ACHN (cell line): ENCODE measurements around the gene SHLD2.
"Not testable (repeated sequence)": the region's sequence is repeated elsewhere in the genome, so short reads cannot be mapped to it uniquely, and the experiment has no call there.

Source experiments
- DNase-seq: peaks from one replicate; pipeline ENCODE4 v3.0.0-alpha.2; 2015
- in situ Hi-C: cut with HindIII; loops from 2 replicates; pipeline ENCODE4 v1.10.0; 2017; ENCODE audit warnings: low sequenced_read_pairs, low pct_ligation_motif_present, low pct_unique_long_range_greater_than_20kb

SHLD2 gene, protein sequence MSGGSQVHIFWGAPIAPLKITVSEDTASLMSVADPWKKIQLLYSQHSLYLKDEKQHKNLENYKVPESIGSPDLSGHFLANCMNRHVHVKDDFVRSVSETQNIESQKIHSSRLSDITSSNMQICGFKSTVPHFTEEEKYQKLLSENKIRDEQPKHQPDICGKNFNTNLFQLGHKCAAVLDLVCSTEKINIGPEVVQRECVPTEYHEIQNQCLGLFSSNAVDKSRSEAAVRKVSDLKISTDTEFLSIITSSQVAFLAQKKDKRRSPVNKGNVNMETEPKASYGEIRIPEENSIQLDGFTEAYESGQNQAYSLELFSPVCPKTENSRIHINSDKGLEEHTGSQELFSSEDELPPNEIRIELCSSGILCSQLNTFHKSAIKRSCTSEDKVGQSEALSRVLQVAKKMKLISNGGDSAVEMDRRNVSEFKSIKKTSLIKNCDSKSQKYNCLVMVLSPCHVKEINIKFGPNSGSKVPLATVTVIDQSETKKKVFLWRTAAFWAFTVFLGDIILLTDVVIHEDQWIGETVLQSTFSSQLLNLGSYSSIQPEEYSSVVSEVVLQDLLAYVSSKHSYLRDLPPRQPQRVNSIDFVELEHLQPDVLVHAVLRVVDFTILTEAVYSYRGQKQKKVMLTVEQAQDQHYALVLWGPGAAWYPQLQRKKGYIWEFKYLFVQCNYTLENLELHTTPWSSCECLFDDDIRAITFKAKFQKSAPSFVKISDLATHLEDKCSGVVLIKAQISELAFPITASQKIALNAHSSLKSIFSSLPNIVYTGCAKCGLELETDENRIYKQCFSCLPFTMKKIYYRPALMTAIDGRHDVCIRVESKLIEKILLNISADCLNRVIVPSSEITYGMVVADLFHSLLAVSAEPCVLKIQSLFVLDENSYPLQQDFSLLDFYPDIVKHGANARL

DNA sequence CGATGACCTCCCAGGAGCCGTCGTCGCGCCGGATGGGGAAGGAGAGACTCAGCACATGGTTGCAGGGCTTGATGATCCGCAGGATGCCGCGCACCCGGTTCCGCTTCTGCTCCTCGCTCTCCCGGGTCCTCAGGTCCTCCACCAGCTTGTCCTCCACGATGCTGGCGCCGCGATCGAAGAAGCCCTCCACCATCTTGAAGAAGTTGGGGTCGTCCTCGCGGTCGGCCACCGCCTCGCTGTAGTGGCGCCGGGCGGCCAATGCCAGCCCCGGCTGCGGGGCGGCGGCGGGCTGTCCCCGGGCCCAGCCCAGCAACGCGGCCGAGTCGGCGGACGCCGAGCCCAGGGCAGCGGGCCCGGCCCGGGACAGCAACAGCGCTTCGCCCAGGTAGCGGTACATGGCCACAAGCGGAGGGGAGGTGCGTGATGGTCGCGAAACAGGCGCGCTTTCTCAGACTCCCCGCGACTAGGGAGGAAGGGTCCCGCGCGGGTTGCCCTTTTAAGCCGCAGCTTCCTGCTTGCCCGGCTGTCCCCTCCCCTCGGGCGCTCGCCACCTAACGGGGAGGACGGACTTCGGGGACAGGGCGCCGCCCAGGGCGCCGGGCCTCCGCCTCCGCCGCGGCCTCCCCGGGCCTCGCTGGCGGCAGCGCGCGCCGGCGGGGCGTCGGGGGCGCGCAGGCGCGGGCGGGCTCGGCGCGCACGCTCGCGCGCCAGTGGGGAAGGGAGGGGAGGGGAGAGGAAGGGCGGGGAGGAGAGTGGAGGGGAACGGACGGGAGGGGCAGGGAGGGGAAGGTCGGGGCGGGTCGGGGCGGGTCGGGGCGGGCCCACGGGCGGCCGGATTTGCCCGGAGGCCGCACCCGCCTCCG lies at the start of gene SHLD2, which contains the start of gene GLUD1:
TSS of gene SHLD2 (plus strand) at position 834 of the 863 bp plus-strand sequence. CDS start 56,149 bp downstream, outside the sequence.
TSS of gene GLUD1 (minus strand) at position 471 of the 863 bp plus-strand sequence. CDS start at position 397, 74 bp downstream.
- in situ Hi-C loops: no loop called here

DNA sequence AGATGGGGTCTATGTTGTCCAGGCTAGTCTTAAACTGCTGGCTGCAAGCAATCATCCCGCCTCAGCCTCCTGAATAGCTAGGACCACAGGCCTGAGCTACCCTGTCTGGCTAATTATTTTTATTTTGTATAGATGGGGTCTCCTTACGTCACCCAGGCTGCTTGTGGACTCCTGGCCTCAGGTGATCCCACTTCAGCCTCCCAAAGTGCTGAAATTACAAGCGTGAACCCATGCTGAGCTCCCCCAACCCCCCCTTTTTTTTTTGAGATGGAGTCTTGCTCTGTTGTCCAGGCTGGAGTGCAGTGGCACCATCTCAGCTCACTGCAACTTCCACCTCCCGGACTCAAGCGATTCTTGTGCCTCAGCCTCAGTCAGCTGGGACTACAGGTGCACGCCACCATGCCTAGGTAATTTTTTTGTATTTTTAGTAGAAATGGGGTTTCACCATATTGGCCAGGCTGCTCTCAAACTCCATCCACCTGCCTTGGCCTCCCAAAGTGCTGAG lies 49.5 kb upstream of the SHLD2 start:
- in situ Hi-C loops: no loop called here
- no peak for DNase-seq

More for the DNA sequence above, at the start of gene SHLD2, which contains the start of gene GLUD1:
- peak; percentile 93 for DNase-seq

DNA sequence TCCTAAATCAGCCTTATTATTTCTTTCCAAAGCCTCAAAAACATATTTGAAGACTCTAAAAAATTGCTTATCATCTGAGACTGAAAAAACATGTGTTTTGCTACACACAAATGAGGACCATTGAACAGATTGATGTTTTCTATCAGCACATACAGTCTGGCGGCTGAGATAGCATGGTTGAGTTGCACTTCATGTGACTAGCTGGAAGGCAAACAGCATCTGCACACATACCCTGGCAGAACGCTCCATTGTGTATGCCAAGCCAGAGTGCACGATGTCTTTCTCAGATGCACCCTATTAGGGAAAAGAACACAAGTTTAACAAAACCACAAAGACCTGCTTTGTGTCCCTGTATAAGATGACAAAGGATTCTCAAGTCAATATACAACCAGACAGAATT lies 41.9 kb upstream of the SHLD2 start:
- no peak for DNase-seq
- in situ Hi-C loops: no loop called here

DNA sequence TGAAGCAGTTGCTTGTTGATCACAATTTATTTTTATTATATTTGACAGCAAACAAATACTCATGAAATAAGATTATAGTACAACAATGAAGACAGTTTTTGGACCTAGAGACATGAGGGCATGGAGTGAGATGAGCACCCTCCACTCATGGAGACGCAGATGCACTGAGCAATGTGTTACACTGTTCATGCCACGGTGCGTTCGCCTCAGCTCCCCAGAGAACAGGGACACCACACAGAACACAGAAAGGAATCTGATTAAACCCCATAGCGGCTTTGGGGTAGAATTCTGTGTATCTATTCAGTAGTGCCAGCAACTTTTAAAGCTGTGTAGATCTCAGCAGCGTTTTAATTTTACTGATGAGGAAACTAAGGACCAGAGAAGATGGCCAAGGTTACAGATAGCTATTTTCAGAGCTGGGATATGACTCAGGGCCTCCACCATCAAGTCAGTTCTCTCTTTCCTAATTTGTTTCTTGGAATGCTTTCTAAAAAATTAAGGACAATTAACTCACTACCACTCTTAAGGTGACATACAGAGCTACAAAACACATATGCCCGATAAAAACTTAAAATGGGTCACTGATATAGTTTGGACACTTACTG lies 41.3 kb upstream of the SHLD2 start:
- DNase-seq: no peak
- in situ Hi-C loops: no loop called here

DNA sequence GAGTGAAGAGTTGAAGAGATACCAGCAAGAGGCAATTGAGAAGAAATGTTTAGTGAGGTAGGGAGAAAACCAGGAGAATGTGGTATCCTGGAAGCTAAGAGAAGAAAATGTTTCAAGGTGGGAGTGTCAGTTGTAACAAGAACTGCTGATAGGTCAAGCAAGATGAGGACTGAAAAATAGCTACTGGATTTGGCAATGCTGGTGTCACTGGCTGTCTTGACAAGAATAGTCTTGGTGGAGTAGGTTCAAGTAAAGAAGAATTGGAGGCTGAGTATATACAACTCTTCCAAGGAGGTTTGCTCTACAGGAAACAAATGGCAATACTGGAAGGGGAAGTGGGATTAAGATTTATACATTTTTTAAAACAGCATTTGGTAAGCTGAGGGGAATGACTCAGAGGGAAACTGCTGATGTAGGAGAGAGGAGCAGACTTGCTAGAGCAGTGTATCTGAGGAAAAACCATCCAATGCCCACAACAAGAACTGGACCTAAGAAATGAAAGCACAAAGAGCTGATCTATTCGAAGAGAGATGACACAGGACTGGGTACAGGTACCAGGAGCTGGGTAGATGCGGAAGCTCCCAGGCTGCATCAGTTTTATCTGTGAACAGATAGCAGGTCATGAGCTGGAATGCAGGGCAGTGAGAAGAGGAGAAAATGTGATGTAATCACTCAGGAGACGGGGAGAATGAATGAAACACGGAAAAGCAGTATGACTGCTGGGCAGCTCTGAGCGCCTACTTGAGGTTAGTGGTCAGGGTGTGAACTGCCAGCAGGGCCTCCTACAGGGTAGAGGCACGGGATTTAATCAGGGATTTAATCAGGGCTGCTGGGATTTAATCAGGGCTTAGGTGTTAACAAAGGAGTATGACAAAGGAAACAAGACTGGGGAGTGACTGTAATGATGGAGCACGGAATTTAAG lies 40.4 kb upstream of the SHLD2 start:
- in situ Hi-C loops: no loop called here
- no peak for DNase-seq

DNA sequence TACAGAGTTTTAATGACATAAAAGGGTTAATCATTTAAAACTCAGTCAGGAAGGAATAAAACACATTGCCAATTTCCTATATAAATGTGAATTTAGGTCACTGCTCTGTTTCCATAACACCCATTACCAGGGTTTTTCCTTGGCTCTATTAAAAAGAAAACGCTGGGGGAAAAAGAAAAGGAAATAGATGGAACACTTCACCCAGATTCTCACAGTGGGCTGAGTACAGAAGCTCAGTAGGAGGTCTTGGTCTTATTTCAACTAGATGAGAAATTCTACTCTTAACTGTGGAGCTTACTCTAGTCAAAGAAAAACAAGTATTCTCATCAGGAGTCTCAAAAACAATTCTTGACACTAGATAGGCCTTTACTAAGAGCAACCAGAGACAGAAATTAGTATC lies 36.8 kb upstream of the SHLD2 start:
- in situ Hi-C loops: no loop called here
- no peak for DNase-seq

DNA sequence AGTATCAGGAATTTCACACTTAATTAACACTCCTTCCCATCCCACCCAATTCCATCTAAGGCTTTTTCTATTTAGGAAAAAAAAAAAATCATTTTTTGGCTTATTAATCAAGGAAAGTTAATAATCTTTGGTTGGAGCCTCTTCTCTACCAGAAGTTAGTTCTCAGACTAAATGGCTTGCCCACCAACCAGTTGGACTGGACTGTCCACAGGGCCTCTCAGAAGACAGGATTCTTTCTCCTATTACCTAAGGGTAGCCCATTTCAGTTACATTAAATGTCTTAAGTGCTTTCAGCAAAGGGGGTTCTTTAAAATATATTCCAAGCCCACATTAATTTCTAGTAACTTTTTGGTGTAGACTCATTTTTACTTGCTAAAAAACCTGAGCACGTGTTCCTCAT lies 35.6 kb upstream of the SHLD2 start:
- in situ Hi-C loops: no loop called here
- no peak for DNase-seq

DNA sequence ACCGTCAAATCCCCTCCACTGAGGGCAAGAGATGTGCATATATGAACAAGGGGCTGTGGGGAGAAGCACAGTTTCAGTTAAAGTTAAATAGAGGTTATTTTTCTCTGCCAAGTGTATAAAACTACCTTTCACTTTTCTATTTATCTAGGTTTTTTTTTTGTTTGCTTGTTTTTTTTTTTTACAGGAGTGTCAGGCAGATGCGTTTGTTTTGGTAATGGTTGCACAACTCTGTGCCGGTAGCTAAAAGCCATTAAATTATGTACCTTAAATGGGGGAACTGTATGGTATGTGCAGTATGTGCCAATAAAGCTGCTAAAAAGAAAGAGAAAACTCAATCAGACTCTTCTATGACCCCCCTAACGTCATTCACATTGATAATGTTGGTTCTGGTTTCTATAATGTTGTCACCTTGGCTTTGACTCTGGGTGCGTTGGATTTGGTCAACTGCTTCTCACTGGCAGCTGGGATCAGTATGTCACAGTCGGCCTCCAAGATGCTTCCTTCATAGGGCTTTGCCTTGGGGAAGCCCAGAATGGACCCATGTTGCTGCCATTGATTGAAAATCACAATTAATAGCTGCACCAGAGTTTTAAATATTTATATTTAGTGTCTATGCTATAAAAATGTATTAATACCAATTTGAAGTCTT lies 34.6 kb upstream of the SHLD2 start:
- no peak for DNase-seq
- in situ Hi-C loops: no loop called here

DNA sequence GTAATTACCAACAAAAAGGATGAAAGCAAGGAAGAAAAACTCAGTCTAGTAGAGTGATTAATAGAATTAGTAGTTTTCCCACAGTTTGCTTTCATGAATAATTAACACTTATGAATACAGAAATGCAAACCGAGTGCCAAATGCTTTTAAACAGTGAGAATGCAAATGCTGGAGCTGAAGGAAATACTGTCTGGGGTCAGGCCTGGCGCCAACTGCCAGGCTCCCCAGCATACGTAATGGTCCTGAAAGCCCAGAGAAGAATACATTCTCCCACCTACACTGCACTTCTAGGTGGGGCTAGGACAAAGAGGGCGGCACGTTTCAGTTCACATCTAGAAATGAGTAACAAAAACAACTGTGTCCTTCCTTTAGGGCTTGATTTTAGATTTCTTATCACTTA lies 30.4 kb upstream of the SHLD2 start:
- no peak for DNase-seq
- in situ Hi-C loops: no loop called here

DNA sequence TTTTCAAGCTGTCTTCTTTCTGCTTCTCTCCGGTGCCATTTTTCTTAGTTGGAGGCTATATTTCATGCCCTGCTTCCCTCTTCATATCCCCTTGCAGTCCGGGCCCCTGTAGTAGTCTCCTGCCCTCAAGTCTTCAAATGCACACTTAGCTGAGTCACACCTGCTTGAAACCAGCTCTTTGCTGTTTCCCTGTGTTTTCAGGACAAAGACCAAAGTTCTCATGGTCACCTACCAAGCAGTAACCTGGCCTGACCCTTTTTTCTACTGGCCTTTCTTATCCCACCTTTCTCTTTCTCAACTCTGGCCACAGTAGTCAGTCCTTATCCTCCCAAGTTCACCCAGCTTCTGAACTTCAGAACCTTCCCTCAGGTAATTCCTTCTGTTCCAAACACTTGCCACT lies 28.8 kb upstream of the SHLD2 start:
- no peak for DNase-seq
- in situ Hi-C loops: no loop called here

DNA sequence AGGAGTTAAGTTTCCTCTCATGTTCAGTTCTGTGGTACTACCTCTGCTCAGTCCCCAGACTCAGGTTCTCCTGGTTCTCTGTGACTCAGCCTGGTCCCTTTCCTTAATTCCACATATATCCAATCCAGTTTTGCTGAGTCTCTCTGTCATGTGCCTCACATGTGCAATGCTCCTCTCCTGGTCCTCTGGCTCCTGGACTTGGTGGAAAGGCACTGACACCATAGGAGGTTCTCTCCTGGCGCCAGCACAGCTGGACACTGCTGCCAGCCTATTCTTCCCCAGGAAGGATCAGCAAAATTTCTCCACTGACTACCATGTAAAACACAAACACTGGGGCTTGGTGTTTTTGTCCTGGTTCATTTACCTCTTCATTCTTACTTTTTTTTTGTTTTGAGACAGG lies 28.1 kb upstream of the SHLD2 start:
- in situ Hi-C loops: no loop called here
- DNase-seq: no peak

DNA sequence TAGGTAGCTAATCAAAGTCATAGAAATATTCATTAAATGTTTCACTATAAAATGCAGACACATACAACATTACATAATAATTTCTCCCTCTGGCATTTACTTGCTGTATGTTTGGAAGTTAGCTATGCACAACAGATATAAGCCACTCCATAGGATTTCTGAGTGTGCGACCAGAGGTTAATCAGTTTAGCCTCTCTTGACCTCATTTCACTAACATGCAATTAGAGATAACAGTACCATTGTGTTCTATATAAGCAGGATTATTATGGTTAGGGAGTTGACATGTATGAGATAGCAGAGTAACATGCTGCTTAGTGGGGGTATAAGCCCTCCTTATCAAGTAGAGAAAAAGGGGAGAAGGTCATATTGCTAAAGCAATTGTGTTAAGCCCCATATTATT lies 26.7 kb upstream of the SHLD2 start:
- in situ Hi-C loops: no loop called here
- DNase-seq: no peak

DNA sequence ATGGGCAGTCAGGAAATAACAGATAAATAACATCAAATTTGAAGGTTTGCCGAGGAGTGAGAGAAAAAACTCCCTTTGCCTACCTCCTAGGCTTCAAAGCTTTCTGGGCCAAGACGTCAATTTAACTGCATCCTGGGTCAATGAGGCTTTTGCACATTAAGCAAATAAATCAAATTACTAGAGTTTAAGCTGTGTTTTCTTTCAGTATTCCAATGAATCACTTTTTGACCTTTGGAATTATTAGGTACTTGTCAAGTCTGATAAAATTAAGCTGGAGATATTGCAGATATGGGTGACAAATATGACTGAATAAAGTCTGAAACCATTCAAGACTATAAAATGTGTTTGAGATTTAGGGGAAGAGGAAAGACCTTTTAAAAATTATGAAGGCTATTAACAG lies 22.6 kb upstream of the SHLD2 start:
- in situ Hi-C loops: no loop called here
- DNase-seq: no peak

DNA sequence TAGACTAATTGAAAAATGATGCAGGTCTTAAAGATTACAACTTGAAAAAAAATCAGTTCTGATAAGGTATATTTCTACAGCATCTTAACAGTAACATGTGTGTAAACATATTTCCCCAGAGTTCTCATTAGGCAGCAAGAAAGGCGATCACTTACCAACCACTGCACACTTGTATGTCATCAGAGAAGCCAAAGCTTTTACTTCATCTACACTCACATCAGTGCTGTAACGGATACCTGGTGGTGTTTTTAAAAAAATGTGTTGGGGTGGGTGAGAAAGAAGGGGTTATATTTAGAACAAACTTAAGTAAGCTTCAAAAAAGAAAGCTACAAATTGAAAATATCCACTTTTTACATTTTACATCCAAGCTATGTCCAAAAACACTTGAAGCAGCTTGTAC lies 18.6 kb upstream of the SHLD2 start:
- in situ Hi-C loops, DNase-seq: not testable (repeated sequence)

DNA sequence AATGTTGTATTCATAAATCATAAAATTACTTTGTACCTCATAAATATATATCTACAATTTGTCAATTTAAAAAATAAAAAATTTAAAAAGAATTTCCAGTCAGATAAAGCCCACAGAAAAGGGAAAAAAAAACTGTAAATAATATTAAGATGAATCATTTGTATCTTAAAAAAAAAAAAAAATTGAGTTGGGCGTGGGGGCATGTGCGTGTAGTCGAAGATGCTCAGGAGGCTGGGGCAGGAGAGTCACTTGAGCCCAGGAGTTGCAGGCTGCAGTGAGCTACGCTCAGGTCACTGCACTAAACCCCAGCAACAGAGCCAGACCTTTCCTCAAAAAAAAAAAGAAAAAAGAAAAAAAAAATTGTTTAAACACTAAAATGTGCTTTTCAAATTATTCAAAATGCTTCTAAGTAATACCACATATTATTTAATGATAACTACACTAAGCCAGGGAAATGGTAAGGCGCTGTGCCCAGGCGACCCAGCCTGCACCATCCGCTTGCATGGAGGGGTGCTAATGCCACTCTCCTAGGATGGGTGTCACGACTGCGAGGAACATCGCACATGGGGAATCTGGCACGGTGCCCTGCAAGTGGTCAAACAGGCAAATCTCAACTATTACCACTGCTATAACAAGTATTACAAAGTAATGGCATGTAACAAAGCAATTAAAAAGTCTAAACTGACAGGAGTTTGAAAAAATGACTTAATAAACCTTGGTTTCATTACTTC lies 15.7 kb upstream of the SHLD2 start:
- in situ Hi-C loops: no loop called here
- DNase-seq: no peak

DNA sequence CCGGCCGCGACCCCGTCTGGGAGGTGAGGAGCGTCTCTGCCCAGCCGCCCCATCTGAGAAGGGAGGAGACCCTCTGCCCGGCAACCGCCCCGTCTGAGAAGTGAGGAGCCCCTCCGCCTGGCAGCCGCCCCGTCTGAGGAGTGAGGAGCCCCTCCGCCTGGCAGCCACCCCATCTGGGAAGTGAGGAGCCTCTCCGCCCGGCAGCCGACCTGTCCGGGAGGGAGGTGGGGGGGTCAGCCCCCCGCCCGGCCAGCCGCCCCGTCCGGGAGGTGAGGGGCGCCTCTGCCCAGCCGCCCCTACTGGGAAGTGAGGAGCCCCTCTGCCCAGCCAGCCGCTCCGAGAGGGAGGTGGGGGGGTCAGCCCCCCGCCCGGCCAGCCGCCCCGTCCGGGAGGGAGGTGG lies 14.4 kb upstream of the SHLD2 start:
- in situ Hi-C loops, DNase-seq: not testable (repeated sequence)
